HEK293 (cell line): Measurements from ENCODE around the gene KMT2D.
A peak's percentile ranks its signal among the peaks of the same experiment; 100 is the strongest.

ENCODE experiments used
- CTCF ChIA-PET: fragments of 350-600 bp; formaldehyde crosslinking; extraction: SDS; loops from one replicate; lab custom pipeline; 2021; ENCODE audit warnings: antibody characterized with exemption; lab: Yijun Ruan, JAX
- POLR2A ChIA-PET: fragments of 300-600 bp; formaldehyde crosslinking; extraction: SDS; loops from one replicate; lab custom pipeline; 2020; ENCODE audit warnings: antibody characterized with exemption, inconsistent platforms; lab: Yijun Ruan, JAX
- H3K27ac ChIP-seq: fragments of 200-500 bp; sonication (Bioruptor generic); 2 replicates; pipeline ENCODE4 v1.5.1; 2014; ENCODE audit warnings: low read depth, low read length, control low read depth, inconsistent platforms; ENCODE audit errors: extremely low read depth
- H3K36me3 ChIP-seq, 2 experiments: fragments of 200-500 bp in 1 of 2; sonication (Bioruptor generic) in 1 of 2; 1 replicate in 1 of 2; 2 replicates in 1 of 2; pipeline ENCODE4 v1.5.1; 2014 to 2017; ENCODE audit warnings: inconsistent platforms in 2 of 2, low read length in 2 of 2; ENCODE audit not compliant: control insufficient read depth in 2 of 2, insufficient read depth in 1 of 2
- H3K4me1 ChIP-seq: fragments of 200-500 bp; sonication (Bioruptor generic); 2 replicates; pipeline ENCODE4 v1.5.1; 2014; ENCODE audit warnings: mild to moderate bottlenecking, low read length, inconsistent platforms; ENCODE audit not compliant: control insufficient read depth, insufficient read depth
- H3K4me3 ChIP-seq: 2 replicates; pipeline ENCODE4 v1.5.1; 2011; ENCODE audit warnings: low read depth, mild to moderate bottlenecking, control low read depth, low read length, moderate library complexity
- H3K9me3 ChIP-seq: fragments of 200-500 bp; sonication (Bioruptor generic); 2 replicates; pipeline ENCODE4 v1.5.1; 2014; ENCODE audit warnings: low read depth, low read length, inconsistent platforms; ENCODE audit not compliant: control insufficient read depth, insufficient read depth
- FEZF1 ChIP-seq: fragments of 450-650 bp; formaldehyde crosslinking; IDR thresholded peaks from 2 replicates; pipeline ENCODE4 v1.5.1; 2016; ENCODE audit warnings: missing biosample characterization, missing genetic modification characterization
- GLI4 ChIP-seq: fragments of 450-650 bp; formaldehyde crosslinking; IDR thresholded peaks from 2 replicates; pipeline ENCODE4 v1.5.1; 2016; ENCODE audit warnings: missing biosample characterization, missing genetic modification characterization
- HIC1 ChIP-seq: fragments of 450-650 bp; formaldehyde crosslinking; IDR thresholded peaks from 2 replicates; pipeline ENCODE4 v1.5.1; 2016; ENCODE audit warnings: missing biosample characterization, missing genetic modification characterization
- OSR2 ChIP-seq: fragments of 450-650 bp; formaldehyde crosslinking; IDR thresholded peaks from 2 replicates; pipeline ENCODE4 v1.5.1; 2016; ENCODE audit warnings: missing biosample characterization, missing genetic modification characterization
- SCRT2 ChIP-seq: fragments of 450-650 bp; formaldehyde crosslinking; IDR thresholded peaks from 2 replicates; pipeline ENCODE4 v1.5.1; 2016; ENCODE audit warnings: missing biosample characterization, missing genetic modification characterization
- ZBTB10 ChIP-seq: fragments of 450-650 bp; formaldehyde crosslinking; IDR thresholded peaks from 2 replicates; pipeline ENCODE4 v1.5.1; 2016; ENCODE audit warnings: missing biosample characterization, missing genetic modification characterization
- ZBTB11 ChIP-seq: fragments of 450-650 bp; formaldehyde crosslinking; conservative IDR thresholded peaks from 2 replicates; pipeline ENCODE4 v1.5.1; 2016; ENCODE audit warnings: low read depth, missing biosample characterization, missing genetic modification characterization
- ZNF391 ChIP-seq: fragments of 450-650 bp; formaldehyde crosslinking; IDR thresholded peaks from 2 replicates; pipeline ENCODE4 v1.5.1; 2016; ENCODE audit warnings: low read depth, missing biosample characterization, missing genetic modification characterization, borderline replicate concordance
- ZNF404 ChIP-seq: fragments of 450-650 bp; formaldehyde crosslinking; IDR thresholded peaks from 2 replicates; pipeline ENCODE4 v1.5.1; 2017; ENCODE audit warnings: missing biosample characterization, missing genetic modification characterization
- ZNF423 ChIP-seq: fragments of 450-650 bp; formaldehyde crosslinking; IDR thresholded peaks from 2 replicates; pipeline ENCODE4 v1.5.1; 2016; ENCODE audit warnings: missing biosample characterization, missing genetic modification characterization
- ZNF433 ChIP-seq: fragments of 450-650 bp; formaldehyde crosslinking; IDR thresholded peaks from 2 replicates; pipeline ENCODE4 v1.5.1; 2016; ENCODE audit warnings: missing biosample characterization, missing genetic modification characterization, low read depth
- ZNF530 ChIP-seq: fragments of 450-650 bp; formaldehyde crosslinking; IDR thresholded peaks from 2 replicates; pipeline ENCODE4 v1.5.1; 2016; ENCODE audit warnings: low read depth, missing biosample characterization, missing genetic modification characterization
- ZNF580 ChIP-seq: fragments of 450-650 bp; formaldehyde crosslinking; IDR thresholded peaks from 2 replicates; pipeline ENCODE4 v1.5.1; 2016; ENCODE audit warnings: missing biosample characterization, missing genetic modification characterization
- ZNF629 ChIP-seq: fragments of 450-650 bp; formaldehyde crosslinking; IDR thresholded peaks from 2 replicates; pipeline ENCODE4 v1.5.1; 2017; ENCODE audit warnings: missing biosample characterization, missing genetic modification characterization
- ZNF654 ChIP-seq: fragments of 450-650 bp; formaldehyde crosslinking; IDR thresholded peaks from 2 replicates; pipeline ENCODE4 v1.5.1; 2016; ENCODE audit warnings: low read depth, missing biosample characterization, missing genetic modification characterization
- ZNF791 ChIP-seq: fragments of 450-650 bp; formaldehyde crosslinking; IDR thresholded peaks from 2 replicates; pipeline ENCODE4 v1.5.1; 2016; ENCODE audit warnings: missing biosample characterization, missing genetic modification characterization
- ZNF792 ChIP-seq: fragments of 450-650 bp; formaldehyde crosslinking; IDR thresholded peaks from 2 replicates; pipeline ENCODE4 v1.5.1; 2016; ENCODE audit warnings: missing biosample characterization, missing genetic modification characterization
- ZNF837 ChIP-seq: fragments of 450-650 bp; formaldehyde crosslinking; IDR thresholded peaks from 2 replicates; pipeline ENCODE4 v1.5.1; 2016; ENCODE audit warnings: missing biosample characterization, missing genetic modification characterization
- ZSCAN4 ChIP-seq: fragments of 450-650 bp; formaldehyde crosslinking; IDR thresholded peaks from 2 replicates; pipeline ENCODE4 v1.5.1; 2017; ENCODE audit warnings: missing biosample characterization, missing genetic modification characterization

The KMT2D gene

GRCh38 chr12:49037947-49038237 is 22.7 kb downstream of the KMT2D start (continued):
- TF ChIP-seq ZNF423 (tag by site-specific recombination) (no peak), ZNF792 (tag by site-specific recombination) (no peak), ZNF404 (no peak), ZNF530 (tag by site-specific recombination) (no peak), ZNF791 (tag by site-specific recombination) (no peak), ZBTB10 (tag by site-specific recombination) (no peak), HIC1 (tag by site-specific recombination) (no peak), ZNF837 (tag by site-specific recombination) (no peak), ZNF391 (tag by site-specific recombination) (no peak), ZNF580 (tag by site-specific recombination) (no peak), ZSCAN4 (tag by site-specific recombination) (no peak)

- Histone ChIP-seq H3K4me1 (no peaks in the 10 kb centered on the region), H3K27ac (no peak overlapping the region), H3K4me3 (no peak overlapping the region)
- CTCF ChIA-PET: interaction anchor here (0.8 to 1.8 kb wide), 6 partner anchors 9 to 184 kb away, joined by 4 to 8 read pairs (median 5); no protein-coding TSS in a partner anchor
- POLR2A ChIA-PET: interaction anchor here (0.6 to 1.6 kb wide), 3 partner anchors 12 to 297 kb away, joined by 3 to 8 read pairs (median 3); no protein-coding TSS in a partner anchor
- TF ChIP-seq SCRT2 (tag by site-specific recombination) (0 out of 2 replicates have a peak, but pooled peaks have one; percentile 14), GLI4 (tag by site-specific recombination) (no peak), ZNF654 (tag by site-specific recombination) (no peak), OSR2 (tag by site-specific recombination) (no peak), ZBTB11 (tag by site-specific recombination) (no peak), ZNF629 (tag by site-specific recombination) (no peak), FEZF1 (tag by site-specific recombination) (no peak), HIC1 (tag by site-specific recombination) (peak; percentile 71), ZNF433 (no peak)
- TF ChIP-seq, all 188 proteins: peak for 2
- peaks cover 13 to 97% of the 10 kb centered on the region in 2 experiments for H3K36me3 ChIP-seq
- H3K9me3 ChIP-seq: no peaks in the 10 kb centered on the region
Measured at GRCh38 chr12:49037111-49037946, 23.3 kb downstream of the KMT2D start.
